ENCODE results near the gene HPS4. TPM values are rescaled to one million over a fixed set of nuclear protein-coding genes. Genes with fewer than 3 reads are reported as not detected.

HPS4 gene
- total and polyA plus RNA-seq, 10 of the 15 experiments (the other 5 are each of a cell fraction or from before 2014, with no cell fraction given) = 11.7 to 36.7 (median 30.8) TPM

DNA sequence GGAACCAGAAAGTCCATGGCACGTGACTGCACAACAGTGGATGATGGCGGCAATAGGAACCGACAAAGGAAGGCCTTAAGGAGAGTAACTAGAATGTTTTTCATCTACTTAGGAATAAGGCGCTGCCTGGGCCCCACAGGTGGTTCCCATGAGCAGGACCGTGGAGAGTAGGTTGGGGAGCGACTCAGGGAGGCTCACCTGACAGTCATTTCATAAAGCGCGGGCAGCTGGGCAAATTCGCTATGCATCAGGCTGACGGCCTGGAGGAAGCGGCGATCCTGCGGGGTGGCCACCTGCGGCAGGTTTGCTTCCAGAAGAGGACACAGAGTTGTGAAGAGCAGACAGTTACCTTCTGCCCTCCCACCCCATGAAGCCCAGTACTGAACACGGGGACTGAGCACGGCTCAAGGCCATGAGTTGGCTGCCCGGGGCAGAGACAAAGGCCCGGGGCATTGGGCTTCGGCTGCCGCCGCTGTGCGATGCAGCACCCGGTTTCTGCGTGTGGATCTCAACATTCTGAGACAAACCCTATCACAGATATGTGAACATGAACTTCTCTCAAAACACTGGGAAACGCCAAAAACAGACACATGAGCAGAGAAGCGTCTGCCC lies 25.8 kb downstream of the HPS4 start:
- no peak overlapping the region for H3K4me2 ChIP-seq (ENCODE audit: control insufficient read depth, insufficient read depth)
- no peaks in the 10 kb centered on the region for H3K4me1 ChIP-seq (ENCODE audit: control insufficient read depth, insufficient read depth, low read length)
- ATAC-seq = no peak
- intact Hi-C loops (cut with micrococcal nuclease; ENCODE audit: unreplicated experiment) (no loop called here), in situ Hi-C loops (cut with MboI) (no loop called here)
- BruUV-seq (replicated peaks) = no TSS peak
- no peak overlapping the region for H3K9ac ChIP-seq (ENCODE audit: control insufficient read depth, insufficient read depth, low read length)
- H3K79me2 ChIP-seq (ENCODE audit: control insufficient read depth, insufficient read depth, low read length) = peaks cover 5% of the 10 kb centered on the region
- FAIRE-seq = no peak
- no peak overlapping the region for H3K4me3 ChIP-seq
- peaks cover 14 to 25% of the 10 kb centered on the region in 2 experiments for H3K36me3 ChIP-seq (ENCODE audit: control insufficient read depth in 2 of 2, insufficient read depth in 2 of 2, low read length in 1 of 2)
- H3K9me3 ChIP-seq (replicated peaks; ENCODE audit: control insufficient read depth, insufficient read depth, low read length) = no peaks in the 10 kb centered on the region
- H4K20me1 ChIP-seq (ENCODE audit: control insufficient read depth, insufficient read depth) = no peaks in the 10 kb centered on the region
- WGBS (ENCODE audit: insufficient coverage, insufficient replicate concordance, low lambda C conversion rate, missing lambda C conversion rate) = 96% methylated on average over 26 of the region's 26 CpGs
- ChIA-PET CTCF (interaction anchor here (1.1 kb wide), 1 partner anchor 62 kb away, joined by 3 read pairs; no protein-coding TSS in a partner anchor), SMC1A (ENCODE audit: uncharacterized antibody, unreplicated experiment) (no interaction called here), POLR2A (no interaction called here), RAD21 (ENCODE audit: unreplicated experiment) (interaction anchor here (0.8 kb wide), 1 partner anchor 55 kb away, joined by 3 read pairs; no protein-coding TSS in a partner anchor)
- no peaks in the 10 kb centered on the region for H3K27me3 ChIP-seq (replicated peaks in 1 of 2; ENCODE audit: control insufficient read depth in 2 of 2, insufficient read depth in 2 of 2, low read length in 1 of 2)
- H3K27ac ChIP-seq (ENCODE audit: control insufficient read depth, insufficient read depth) = no peak overlapping the region
- H2AFZ ChIP-seq (ENCODE audit: control insufficient read depth, low read depth, low read length) = no peak overlapping the region
- no peak for DNase-seq (ENCODE audit: low read depth, low spot score)
- no peak for TF ChIP-seq STAT3 (IDR thresholded peaks at IDR 0.05; ENCODE audit: low read depth, low read length)
- TF ChIP-seq, protein P1, sequence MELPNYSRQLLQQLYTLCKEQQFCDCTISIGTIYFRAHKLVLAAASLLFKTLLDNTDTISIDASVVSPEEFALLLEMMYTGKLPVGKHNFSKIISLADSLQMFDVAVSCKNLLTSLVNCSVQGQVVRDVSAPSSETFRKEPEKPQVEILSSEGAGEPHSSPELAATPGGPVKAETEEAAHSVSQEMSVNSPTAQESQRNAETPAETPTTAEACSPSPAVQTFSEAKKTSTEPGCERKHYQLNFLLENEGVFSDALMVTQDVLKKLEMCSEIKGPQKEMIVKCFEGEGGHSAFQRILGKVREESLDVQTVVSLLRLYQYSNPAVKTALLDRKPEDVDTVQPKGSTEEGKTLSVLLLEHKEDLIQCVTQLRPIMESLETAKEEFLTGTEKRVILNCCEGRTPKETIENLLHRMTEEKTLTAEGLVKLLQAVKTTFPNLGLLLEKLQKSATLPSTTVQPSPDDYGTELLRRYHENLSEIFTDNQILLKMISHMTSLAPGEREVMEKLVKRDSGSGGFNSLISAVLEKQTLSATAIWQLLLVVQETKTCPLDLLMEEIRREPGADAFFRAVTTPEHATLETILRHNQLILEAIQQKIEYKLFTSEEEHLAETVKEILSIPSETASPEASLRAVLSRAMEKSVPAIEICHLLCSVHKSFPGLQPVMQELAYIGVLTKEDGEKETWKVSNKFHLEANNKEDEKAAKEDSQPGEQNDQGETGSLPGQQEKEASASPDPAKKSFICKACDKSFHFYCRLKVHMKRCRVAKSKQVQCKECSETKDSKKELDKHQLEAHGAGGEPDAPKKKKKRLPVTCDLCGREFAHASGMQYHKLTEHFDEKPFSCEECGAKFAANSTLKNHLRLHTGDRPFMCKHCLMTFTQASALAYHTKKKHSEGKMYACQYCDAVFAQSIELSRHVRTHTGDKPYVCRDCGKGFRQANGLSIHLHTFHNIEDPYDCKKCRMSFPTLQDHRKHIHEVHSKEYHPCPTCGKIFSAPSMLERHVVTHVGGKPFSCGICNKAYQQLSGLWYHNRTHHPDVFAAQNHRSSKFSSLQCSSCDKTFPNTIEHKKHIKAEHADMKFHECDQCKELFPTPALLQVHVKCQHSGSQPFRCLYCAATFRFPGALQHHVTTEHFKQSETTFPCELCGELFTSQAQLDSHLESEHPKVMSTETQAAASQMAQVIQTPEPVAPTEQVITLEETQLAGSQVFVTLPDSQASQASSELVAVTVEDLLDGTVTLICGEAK (IDR thresholded peaks at IDR 0.05; ENCODE audit: borderline replicate concordance) = no peak
- TF ChIP-seq, protein P2, sequence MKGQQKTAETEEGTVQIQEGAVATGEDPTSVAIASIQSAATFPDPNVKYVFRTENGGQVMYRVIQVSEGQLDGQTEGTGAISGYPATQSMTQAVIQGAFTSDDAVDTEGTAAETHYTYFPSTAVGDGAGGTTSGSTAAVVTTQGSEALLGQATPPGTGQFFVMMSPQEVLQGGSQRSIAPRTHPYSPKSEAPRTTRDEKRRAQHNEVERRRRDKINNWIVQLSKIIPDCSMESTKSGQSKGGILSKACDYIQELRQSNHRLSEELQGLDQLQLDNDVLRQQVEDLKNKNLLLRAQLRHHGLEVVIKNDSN (IDR thresholded peaks at IDR 0.05; ENCODE audit: borderline replicate concordance, extremely low read length, insufficient read depth, low read depth, low read length) = no peak
- TF ChIP-seq, protein P3, sequence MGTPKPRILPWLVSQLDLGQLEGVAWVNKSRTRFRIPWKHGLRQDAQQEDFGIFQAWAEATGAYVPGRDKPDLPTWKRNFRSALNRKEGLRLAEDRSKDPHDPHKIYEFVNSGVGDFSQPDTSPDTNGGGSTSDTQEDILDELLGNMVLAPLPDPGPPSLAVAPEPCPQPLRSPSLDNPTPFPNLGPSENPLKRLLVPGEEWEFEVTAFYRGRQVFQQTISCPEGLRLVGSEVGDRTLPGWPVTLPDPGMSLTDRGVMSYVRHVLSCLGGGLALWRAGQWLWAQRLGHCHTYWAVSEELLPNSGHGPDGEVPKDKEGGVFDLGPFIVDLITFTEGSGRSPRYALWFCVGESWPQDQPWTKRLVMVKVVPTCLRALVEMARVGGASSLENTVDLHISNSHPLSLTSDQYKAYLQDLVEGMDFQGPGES (IDR thresholded peaks at IDR 0.05) = no peak
- no peak for TF ChIP-seq NR2F1 (conservative IDR thresholded peaks at IDR 0.05)

Data from GM12878 (cell line).